ENCODE measurements around the gene NECTIN3. TPM values are rescaled to one million over a fixed set of nuclear protein-coding genes. Genes with fewer than 3 reads are reported as not detected.

Gene NECTIN3
- total and polyA plus RNA-seq, 2 of the 4 experiments (the other 2 are of a cell fraction): 34.7 to 155 TPM

DNA sequence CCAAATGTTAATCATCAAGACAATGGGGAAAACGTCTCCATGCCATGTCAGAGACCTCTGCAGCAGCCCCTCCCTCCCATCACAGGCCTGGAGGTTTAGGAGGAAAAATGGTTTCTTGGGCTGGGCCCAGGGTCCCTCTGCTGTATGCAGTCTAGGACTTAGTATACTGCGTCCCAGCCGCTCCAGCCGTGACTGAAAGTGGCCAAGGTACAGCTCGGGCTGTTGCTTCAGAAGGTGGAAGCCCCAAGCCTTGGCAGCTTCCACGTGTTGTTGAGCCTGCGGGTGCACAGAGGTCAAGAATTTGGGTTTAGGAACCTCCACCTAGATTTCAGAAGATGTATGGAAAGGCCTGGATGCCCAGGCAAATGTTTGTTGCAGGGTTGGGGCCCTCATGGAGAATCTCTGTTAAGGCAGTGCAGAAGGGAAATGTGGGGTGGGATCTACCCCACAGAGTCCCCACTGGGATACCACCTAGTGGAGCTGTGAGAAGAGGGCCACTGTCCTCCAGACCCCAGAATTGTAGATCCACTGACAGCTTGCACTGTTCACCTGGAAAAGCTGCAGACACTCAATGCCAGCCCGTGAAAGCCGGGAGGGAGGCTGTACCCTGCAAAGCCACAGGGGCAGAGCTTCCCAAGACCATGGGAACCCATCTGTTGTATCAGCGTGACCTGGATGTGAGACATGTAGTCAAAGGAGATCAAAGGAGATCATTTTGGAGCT lies 25.0 kb downstream of the NECTIN3 start:
- Histone ChIP-seq H2AFZ (replicated peaks; ENCODE audit: low read length, poor library complexity) (no peak overlapping the region), H4K8ac (ENCODE audit: low read depth in 2 of 2, low read length in 2 of 2) (no peak overlapping the region), H2AK5ac (ENCODE audit: low read depth, low read length) (no peak overlapping the region), H3K4me1 (ENCODE audit: control insufficient read depth, insufficient read depth, low read length) (peaks cover 11% of the 10 kb centered on the region), H4K91ac (ENCODE audit: insufficient read depth, low read depth, low read length) (no peak overlapping the region), H3K4me3 (ENCODE audit: insufficient read depth, low read depth, low read length) (no peak overlapping the region), H3K4ac (ENCODE audit: low read depth, low read length) (no peak overlapping the region), H2BK15ac (ENCODE audit: low read depth, low read length) (no peak overlapping the region), H3K4me2 (ENCODE audit: low read depth, low read length) (no peak overlapping the region), H3K23ac (ENCODE audit: low read depth, low read length) (no peak overlapping the region), H3K9ac (ENCODE audit: low read depth, low read length) (no peak overlapping the region), H4K5ac (ENCODE audit: low read depth, low read length) (no peak overlapping the region), H3K18ac (ENCODE audit: low read depth, low read length) (no peak overlapping the region), H4K20me1 (ENCODE audit: insufficient read depth, low read length) (peaks cover 94% of the 10 kb centered on the region), H2BK5ac (ENCODE audit: low read depth, low read length, poor library complexity, severe bottlenecking) (no peak overlapping the region), H2BK20ac (ENCODE audit: low read depth, low read length) (no peak overlapping the region), H3K56ac (ENCODE audit: extremely low read depth, insufficient read depth, low read length) (no peak overlapping the region), H3K9me1 (ENCODE audit: insufficient read depth, low read length) (peaks cover 5% of the 10 kb centered on the region; the same call in 1 of the 2 replicates), H3K36me3 (ENCODE audit: control insufficient read depth, insufficient read depth, low read length) (peaks cover 9% of the 10 kb centered on the region), H2BK120ac (ENCODE audit: low read depth, low read length) (no peak overlapping the region), H3K79me1 (ENCODE audit: low read depth in 1 of 2, low read length in 2 of 2) (peaks cover 0 to 24% of the 10 kb centered on the region in 2 experiments; a peak in 2 of 4 replicates), H3K9me3 (ENCODE audit: control insufficient read depth, insufficient read depth, low read length) (no peaks in the 10 kb centered on the region; the same call in 1 of the 2 replicates), H3K14ac (replicated peaks; ENCODE audit: low read depth, low read length) (no peak overlapping the region), H3K27me3 (ENCODE audit: control insufficient read depth, insufficient read depth, low read length) (no peaks in the 10 kb centered on the region), H2AK9ac (replicated peaks; ENCODE audit: low read depth, low read length, poor library complexity) (no peak overlapping the region), H3K27ac (ENCODE audit: insufficient read depth, low read length) (no peak overlapping the region)
- POLR2A ChIA-PET (ENCODE audit: unreplicated experiment): no interaction called here
- CTCF ChIA-PET: interaction anchor here (0.6 kb wide), 1 partner anchor 80 kb away, joined by 3 read pairs; no protein-coding TSS in a partner anchor
- no TSS peak for BruUV-seq (replicated peaks)
- intact Hi-C loops (cut with micrococcal nuclease): no loop called here
- no peak for DNase-seq
- dilution Hi-C loops (cut with HindIII; ENCODE audit: low sequenced_read_pairs, unreplicated experiment): no loop called here
- no peak for ATAC-seq (ENCODE audit: low read depth)
- in situ Hi-C loops (cut with MboI; ENCODE audit: low sequenced_read_pairs): loop anchor here (10.0 kb wide), 1 partner anchor 238 kb away; no protein-coding TSS in a partner anchor
- WGBS, 2 experiments (ENCODE audit: extremely low coverage in 2 of 2, insufficient read length in 1 of 2): 98% methylated on average over 5 of the region's 10 CpGs; no CpG with 5 or more reads in 1 of the 2 experiments
- TF ChIP-seq, protein P1, sequence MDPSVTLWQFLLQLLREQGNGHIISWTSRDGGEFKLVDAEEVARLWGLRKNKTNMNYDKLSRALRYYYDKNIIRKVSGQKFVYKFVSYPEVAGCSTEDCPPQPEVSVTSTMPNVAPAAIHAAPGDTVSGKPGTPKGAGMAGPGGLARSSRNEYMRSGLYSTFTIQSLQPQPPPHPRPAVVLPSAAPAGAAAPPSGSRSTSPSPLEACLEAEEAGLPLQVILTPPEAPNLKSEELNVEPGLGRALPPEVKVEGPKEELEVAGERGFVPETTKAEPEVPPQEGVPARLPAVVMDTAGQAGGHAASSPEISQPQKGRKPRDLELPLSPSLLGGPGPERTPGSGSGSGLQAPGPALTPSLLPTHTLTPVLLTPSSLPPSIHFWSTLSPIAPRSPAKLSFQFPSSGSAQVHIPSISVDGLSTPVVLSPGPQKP (IDR thresholded peaks at IDR 0.05; ENCODE audit: borderline replicate concordance, low read depth, low read length): no peak
- TF ChIP-seq FOS (IDR thresholded peaks at IDR 0.05; ENCODE audit: low read depth, low read length) (no peak), MXI1 (IDR thresholded peaks at IDR 0.05; ENCODE audit: borderline replicate concordance, low read depth, low read length) (no peak), MAFK (IDR thresholded peaks at IDR 0.05; ENCODE audit: low read depth, low read length) (no peak), BHLHE40 (IDR thresholded peaks at IDR 0.05; ENCODE audit: low read depth, low read length) (no peak), CEBPB (IDR thresholded peaks at IDR 0.05; ENCODE audit: low read depth, low read length) (no peak), NFE2L2 (IDR thresholded peaks at IDR 0.05; ENCODE audit: low read depth, low read length) (no peak), POLR2A (IDR thresholded peaks at IDR 0.05; ENCODE audit: low read depth, low read length) (no peak), RAD21 (IDR thresholded peaks at IDR 0.05; ENCODE audit: low read length) (no peak), SMC3 (IDR thresholded peaks at IDR 0.05; ENCODE audit: low read depth, low read length) (no peak), CHD1 (IDR thresholded peaks at IDR 0.05; ENCODE audit: low read depth, low read length) (no peak), RCOR1 (IDR thresholded peaks at IDR 0.05; ENCODE audit: insufficient replicate concordance, low read length) (no peak), MAZ (IDR thresholded peaks at IDR 0.05; ENCODE audit: borderline replicate concordance, low read depth, low read length) (no peak), RFX5 (IDR thresholded peaks at IDR 0.05; ENCODE audit: low read depth, low read length) (no peak), CTCF (conservative IDR thresholded peaks at IDR 0.05; ENCODE audit: low read depth, low read length) (no peak)

Data from IMR-90 (cell line).